Caco-2 (cell line): ENCODE data around the gene ABCC12. TPM values are rescaled to one million over a fixed set of nuclear protein-coding genes. Genes with fewer than 3 reads are reported as not detected.

Source experiments
- BruUV-seq: library from RNA; stranded (reverse); fragments of 400-500 nt; replicated peaks from 2 replicates; lab custom pipeline; 2021; lab: Mats Ljungman, UMichigan
- CTCF ChIA-PET: fragments of 300-600 bp; sonication (Branson Sonifier 250); formaldehyde crosslinking; loops from one replicate; lab custom pipeline; 2022; ENCODE audit warnings: antibody characterized with exemption; lab: Charles Lee
- POLR2A ChIA-PET: fragments of 300-600 bp; sonication (Branson Sonifier 250); formaldehyde crosslinking; loops from one replicate; lab custom pipeline; 2022; ENCODE audit warnings: antibody characterized with exemption; lab: Charles Lee
- DNase-seq, 2 experiments: peaks; one replicate each; pipeline versions ENCODE4 v3.0.0 to v3.0.0-alpha.2; 2020 to 2022
- H3K27me3 ChIP-seq: replicated peaks from 2 replicates; pipeline ENCODE4 v1.6.0; 2011; ENCODE audit warnings: low read length; ENCODE audit not compliant: control insufficient read depth, insufficient read depth
- H3K36me3 ChIP-seq: 2 replicates; pipeline ENCODE4 v1.5.1; 2011; ENCODE audit warnings: low read length; ENCODE audit not compliant: control insufficient read depth, insufficient read depth
- H3K4me1 ChIP-seq: fragments of 250-450 bp; sonication (Bioruptor Pico); 2 replicates; pipeline ENCODE4 v1.5.1; 2020; ENCODE audit warnings: mild to moderate bottlenecking
- H3K4me3 ChIP-seq: 2 replicates; pipeline ENCODE4 v1.5.1; 2011; ENCODE audit warnings: low read depth, mild to moderate bottlenecking, control low read depth, low read length
- H3K9me3 ChIP-seq: fragments of 250-450 bp; sonication (Bioruptor Pico); 2 replicates; pipeline ENCODE4 v1.5.1; 2020; ENCODE audit warnings: mild to moderate bottlenecking, moderate library complexity
- H3K27ac Mint-ChIP-seq: one replicate; pipeline ENCODE4 v1.8.0; 2022; ENCODE audit warnings: mixed read lengths; ENCODE audit not compliant: unreplicated experiment
- H3K27me3 Mint-ChIP-seq: one replicate; pipeline ENCODE4 v1.8.0; 2022; ENCODE audit warnings: mixed read lengths; ENCODE audit not compliant: insufficient read depth, unreplicated experiment
- H3K36me3 Mint-ChIP-seq: one replicate; pipeline ENCODE4 v1.8.0; 2022; ENCODE audit warnings: mild to moderate bottlenecking, mixed read lengths; ENCODE audit not compliant: insufficient read depth, unreplicated experiment
- H3K4me1 Mint-ChIP-seq: one replicate; pipeline ENCODE4 v1.8.0; 2022; ENCODE audit warnings: low read depth, mixed read lengths; ENCODE audit not compliant: unreplicated experiment
- H3K4me3 Mint-ChIP-seq: one replicate; pipeline ENCODE4 v1.8.0; 2022; ENCODE audit warnings: mild to moderate bottlenecking, moderate library complexity, mixed read lengths; ENCODE audit not compliant: unreplicated experiment
- H3K9me3 Mint-ChIP-seq: one replicate; pipeline ENCODE4 v1.8.0; 2022; ENCODE audit warnings: mixed read lengths; ENCODE audit not compliant: unreplicated experiment
- CTCF ChIP-seq, 2 experiments: fragments of 200-600 bp in 1 of 2; IDR thresholded peaks; 1 replicate in 1 of 2; 2 replicates in 1 of 2; pipeline versions ENCODE4 v1.5.1 to v1.8.0; 2011 to 2022; ENCODE audit warnings: antibody characterized with exemption in 1 of 2, control low read depth in 1 of 2, inconsistent platforms in 1 of 2, low read depth in 1 of 2, low read length in 1 of 2, mild to moderate bottlenecking in 1 of 2, moderate library complexity in 1 of 2; ENCODE audit not compliant: insufficient read depth in 1 of 2, severe bottlenecking in 1 of 2, unreplicated experiment in 1 of 2
- intact Hi-C: fragments of 100-400 bp; cut with micrococcal nuclease; formaldehyde crosslinking; loops from one replicate; pipeline ENCODE4 v1.10.0; 2022; ENCODE audit not compliant: unreplicated experiment
- total RNA-seq: library from RNA; stranded (reverse); gene quantifications from 2 replicates; pipeline ENCODE4 v1.2.3, GENCODE V29; 2022

ABCC12 gene
- total RNA-seq, 1 experiment from 2014 or later: not detected

GRCh38 chr16:48112600-48112999 lies 43.2 kb downstream of the ABCC12 start:
- H3K27ac Mint-ChIP-seq: no peak overlapping the region
- Histone ChIP-seq H3K4me3 (no peak overlapping the region), H3K27me3 (no peaks in the 10 kb centered on the region), H3K4me1 (no peaks in the 10 kb centered on the region), H3K36me3 (no peaks in the 10 kb centered on the region), H3K9me3 (no peaks in the 10 kb centered on the region)
- BruUV-seq: no TSS peak
- H3K4me3 Mint-ChIP-seq: no peak overlapping the region
- no peaks in the 10 kb centered on the region for H3K9me3 Mint-ChIP-seq
- ChIA-PET POLR2A (no interaction called here), CTCF (interaction anchor here (1.0 to 1.9 kb wide), 3 partner anchors 52 to 173 kb away, joined by 3 to 5 read pairs (median 3); no protein-coding TSS in a partner anchor)
- H3K4me1 Mint-ChIP-seq: no peaks in the 10 kb centered on the region
- no peak for DNase-seq
- no peaks in the 10 kb centered on the region for H3K36me3 Mint-ChIP-seq
- peaks cover 15% of the 10 kb centered on the region for H3K27me3 Mint-ChIP-seq
- TF ChIP-seq CTCF (IDR thresholded peaks at IDR 0.05; ENCODE audit: insufficient read depth in 1 of 2, low read depth in 1 of 2, low read length in 1 of 2, severe bottlenecking in 1 of 2, unreplicated experiment in 1 of 2): no peak
- intact Hi-C loops: no loop called here

- intact Hi-C loops: no loop called here
- H3K4me3 ChIP-seq: no peak overlapping the region
- ChIA-PET CTCF (no interaction called here), POLR2A (no interaction called here)
- no peak for TF ChIP-seq CTCF (IDR thresholded peaks at IDR 0.05; ENCODE audit: insufficient read depth in 1 of 2, low read depth in 1 of 2, low read length in 1 of 2, severe bottlenecking in 1 of 2, unreplicated experiment in 1 of 2)
- H3K9me3 ChIP-seq: no peaks in the 10 kb centered on the region
- no peaks in the 10 kb centered on the region for H3K36me3 ChIP-seq
- no TSS peak for BruUV-seq
- H3K9me3 Mint-ChIP-seq: no peaks in the 10 kb centered on the region
- no peaks in the 10 kb centered on the region for H3K4me1 ChIP-seq
- H3K27me3 Mint-ChIP-seq: peaks cover 15% of the 10 kb centered on the region
- H3K27me3 ChIP-seq: no peaks in the 10 kb centered on the region
- H3K4me1 Mint-ChIP-seq: no peaks in the 10 kb centered on the region
- DNase-seq: no peak
- no peaks in the 10 kb centered on the region for H3K36me3 Mint-ChIP-seq
- no peak overlapping the region for H3K27ac Mint-ChIP-seq
- no peak overlapping the region for H3K4me3 Mint-ChIP-seq
Measured at GRCh38 chr16:48110982-48111381, 44.8 kb downstream of the ABCC12 start.

GRCh38 chr16:48110000-48110399 lies 45.8 kb downstream of the ABCC12 start:
- no peak overlapping the region for H3K4me3 Mint-ChIP-seq
- no peaks in the 10 kb centered on the region for H3K36me3 Mint-ChIP-seq
- H3K4me1 Mint-ChIP-seq: no peaks in the 10 kb centered on the region
- DNase-seq: no peak
- Histone ChIP-seq H3K27me3 (no peaks in the 10 kb centered on the region), H3K36me3 (no peaks in the 10 kb centered on the region), H3K9me3 (no peaks in the 10 kb centered on the region), H3K4me3 (no peak overlapping the region), H3K4me1 (no peaks in the 10 kb centered on the region)
- no peaks in the 10 kb centered on the region for H3K9me3 Mint-ChIP-seq
- H3K27ac Mint-ChIP-seq: no peak overlapping the region
- ChIA-PET POLR2A (no interaction called here), CTCF (no interaction called here)
- no TSS peak for BruUV-seq
- no peak for TF ChIP-seq CTCF (IDR thresholded peaks at IDR 0.05; ENCODE audit: insufficient read depth in 1 of 2, low read depth in 1 of 2, low read length in 1 of 2, severe bottlenecking in 1 of 2, unreplicated experiment in 1 of 2)
- intact Hi-C loops: no loop called here
- H3K27me3 Mint-ChIP-seq: peaks cover 15% of the 10 kb centered on the region
